RPMI8226 (cell line): ENCODE data around the gene CEBPA.

ENCODE experiments used
- DNase-seq: peaks from one replicate; pipeline ENCODE4 v3.0.0-alpha.2; 2015

The CEBPA gene

DNA sequence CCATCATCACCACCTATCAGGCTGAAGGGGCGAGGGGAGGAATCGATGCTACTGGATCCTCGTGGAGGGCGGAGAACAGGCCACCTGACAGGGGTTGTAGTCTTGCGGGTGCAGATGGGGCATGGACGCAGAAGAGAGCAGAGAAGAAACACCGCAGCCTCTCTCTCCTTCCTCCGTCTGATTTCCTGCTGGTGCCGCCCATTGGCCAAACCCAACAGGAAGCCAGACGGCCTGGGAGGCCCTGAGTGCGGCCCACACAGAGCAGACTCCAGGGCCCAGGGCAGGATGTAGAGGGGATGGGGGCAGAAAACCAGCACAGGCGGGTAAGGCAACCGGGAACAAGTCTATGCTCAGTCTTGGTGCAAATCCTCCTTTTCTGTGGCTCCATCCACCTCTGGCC, 15.4 kb downstream of the CEBPA start:
- DNase-seq, result no peak

DNA sequence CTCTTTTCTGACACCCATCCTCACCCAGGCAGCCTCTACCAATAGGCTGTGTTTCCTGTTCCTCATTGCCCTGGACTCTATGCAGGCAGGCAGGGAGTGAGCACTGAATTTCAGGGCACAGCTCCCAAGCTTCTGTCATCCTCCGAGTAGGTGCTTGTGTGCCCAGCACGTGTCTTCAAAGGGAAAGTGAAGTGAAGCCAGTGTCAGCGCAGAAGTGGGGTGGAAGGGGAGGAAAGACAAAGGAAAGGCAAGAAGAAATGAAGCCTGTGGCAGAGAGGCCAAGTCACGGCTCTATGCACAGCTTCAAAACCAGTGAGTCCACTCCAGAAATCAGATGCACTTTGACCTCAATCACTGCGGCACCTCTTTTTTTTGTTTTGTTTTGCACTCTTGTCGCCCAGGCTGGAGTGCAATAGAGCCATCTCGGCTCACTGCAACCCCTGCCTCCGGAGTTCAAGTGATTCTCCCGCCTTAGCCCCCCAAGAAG, 16.9 kb downstream of the CEBPA start:
- no peak for DNase-seq

DNA sequence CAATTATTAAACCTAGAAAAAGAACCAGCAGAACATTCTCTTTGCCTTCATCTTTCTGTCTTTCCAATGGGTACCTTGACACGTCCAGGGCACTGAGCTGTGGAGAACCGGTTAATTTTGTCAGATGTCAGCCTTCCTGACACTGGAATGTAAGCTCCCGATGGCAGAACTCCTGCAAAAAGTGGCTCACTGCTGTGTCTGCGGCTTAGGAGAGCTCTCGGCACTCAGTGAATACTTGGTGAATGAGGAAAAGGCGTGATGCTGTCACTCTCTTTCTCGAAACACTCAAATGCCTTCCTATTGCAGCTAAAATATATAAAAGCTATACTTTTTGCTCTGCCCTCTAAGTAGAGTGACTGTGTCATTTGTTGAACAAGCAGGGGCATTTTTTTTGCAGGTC, 17.6 kb downstream of the CEBPA start:
- DNase-seq, result no peak

DNA sequence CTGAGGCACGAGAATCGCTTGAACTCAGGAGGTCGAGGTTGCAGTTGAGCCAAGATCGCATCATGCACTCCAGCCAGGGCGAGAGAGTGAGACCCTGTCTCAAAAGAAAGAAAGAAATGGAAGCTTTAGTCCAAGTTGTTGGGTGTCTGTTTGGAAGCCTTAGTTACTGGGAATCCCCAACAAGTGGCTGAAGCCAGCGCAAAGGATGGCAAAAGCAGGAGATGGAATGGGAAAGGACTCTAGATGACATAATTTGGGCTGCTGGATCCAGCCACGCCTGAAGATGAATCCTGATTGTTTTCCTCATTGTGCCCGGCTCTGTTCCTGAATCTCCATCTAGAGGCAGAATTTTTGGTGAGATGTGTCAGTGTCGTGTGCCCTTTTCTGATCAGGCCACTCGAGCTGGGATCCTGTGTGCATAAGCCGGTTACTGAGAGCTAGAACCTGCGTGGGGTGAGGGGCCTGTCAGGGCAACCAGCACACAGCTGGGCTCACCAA, 18.1 kb downstream of the CEBPA start:
- DNase-seq, result no peak

DNA sequence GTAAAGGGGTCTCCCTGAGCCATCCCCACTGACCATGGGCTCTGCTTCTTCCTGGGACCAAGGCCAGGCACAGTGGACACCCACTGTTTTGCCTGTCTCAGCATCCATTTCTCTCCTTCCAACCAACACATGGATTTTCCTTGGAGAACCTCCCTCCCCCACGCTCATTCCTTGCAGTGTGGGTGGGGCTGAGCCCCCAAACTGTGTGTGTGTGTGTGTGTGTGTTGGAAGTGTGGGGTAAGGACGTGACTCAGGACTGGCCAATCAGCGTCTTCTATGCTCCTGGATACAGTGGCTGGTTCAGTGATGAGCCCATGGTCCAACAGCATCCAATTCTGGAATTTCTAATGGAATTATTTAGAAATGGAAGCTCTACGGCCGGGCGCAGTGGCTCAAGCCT, 18.7 kb downstream of the CEBPA start:
- no peak for DNase-seq

DNA sequence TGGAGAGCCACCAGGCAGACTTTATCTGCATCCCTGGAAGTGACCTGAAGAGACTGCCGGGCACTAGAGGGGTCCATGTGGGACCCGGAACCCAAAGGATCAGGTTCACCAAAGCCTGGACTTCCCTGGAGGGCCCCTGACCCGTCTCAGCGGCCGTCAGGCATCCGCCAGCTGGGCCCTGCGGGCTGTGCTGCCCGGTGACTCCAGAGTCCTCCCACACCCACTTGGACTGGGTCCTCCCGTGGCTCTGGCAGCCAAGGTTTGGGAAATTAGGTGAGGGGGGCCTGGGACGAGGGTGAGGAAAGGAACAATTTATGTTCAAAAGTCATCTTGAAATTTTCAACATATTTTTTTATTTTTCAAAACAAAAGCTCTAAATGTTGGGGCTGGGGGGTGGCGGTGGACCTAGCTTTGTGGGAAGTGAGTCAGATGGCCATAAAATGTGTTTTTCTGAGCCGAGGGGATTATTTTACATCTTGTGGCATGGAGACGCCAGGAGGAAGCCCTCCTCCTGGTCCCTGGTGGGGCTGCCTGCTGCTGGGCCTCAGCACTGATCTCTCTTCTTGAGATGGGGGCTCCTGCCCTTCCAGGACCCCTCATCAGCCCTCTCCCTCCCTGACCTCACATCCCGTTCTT, 20.2 kb downstream of the CEBPA start:
- DNase-seq, result no peak

DNA sequence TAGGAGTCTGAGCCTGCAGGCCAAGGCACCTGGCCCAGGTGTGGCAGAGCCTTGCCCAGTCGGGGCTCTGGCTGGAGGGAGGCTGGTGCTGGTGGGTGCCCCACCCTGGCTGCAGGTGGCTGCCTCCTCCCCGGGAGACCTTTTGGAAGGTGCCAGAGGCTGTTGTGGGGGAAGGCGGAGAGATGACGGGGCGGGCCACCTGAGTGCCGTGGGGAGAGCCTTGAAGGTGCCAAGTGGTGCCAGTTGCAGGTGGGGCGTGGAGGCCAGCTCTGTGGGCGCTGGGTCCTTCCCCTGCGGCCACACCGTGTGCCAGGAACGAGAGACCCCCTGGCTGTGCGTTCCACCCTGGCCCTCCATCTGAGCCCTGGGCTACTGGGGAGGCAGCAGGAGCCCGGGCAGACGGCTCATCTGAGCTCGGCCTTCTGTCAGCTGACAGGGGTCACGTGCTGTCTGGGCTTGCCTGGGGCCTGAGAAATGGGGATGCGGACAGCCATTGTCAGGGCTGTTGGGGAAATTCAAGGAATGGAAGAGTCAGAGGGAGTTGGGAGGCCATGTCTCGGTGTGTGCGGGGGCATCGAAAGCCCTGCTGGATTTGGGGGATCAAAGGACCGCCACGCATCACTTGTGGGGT, 20.9 kb downstream of the CEBPA start:
- DNase-seq, result no peak

DNA sequence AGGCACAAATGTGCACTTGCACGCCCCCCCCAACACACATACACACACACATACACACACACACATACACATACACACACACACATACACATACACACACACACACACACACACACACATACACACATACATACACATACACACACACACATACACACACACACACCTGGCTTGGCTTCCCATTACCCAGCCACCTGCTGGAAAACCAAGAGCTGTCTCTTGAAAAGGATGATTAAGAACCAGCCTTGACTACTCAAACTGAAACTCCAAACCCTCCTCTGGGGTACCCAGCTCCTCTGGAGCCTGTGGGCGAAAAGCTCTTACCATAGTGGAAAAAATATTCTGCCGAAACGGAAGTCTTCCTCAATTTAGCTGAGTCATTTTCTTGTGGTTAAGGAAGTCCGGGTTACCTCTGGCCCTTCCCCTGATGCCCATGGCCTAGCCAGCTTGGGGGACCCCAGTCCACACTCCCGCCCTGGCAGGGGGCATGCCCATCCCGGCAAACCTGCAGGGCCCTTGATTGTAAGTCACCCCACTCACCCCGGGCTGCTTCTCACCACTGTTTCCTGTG, 21.9 kb downstream of the CEBPA start:
- DNase-seq, result peak; percentile 29

DNA sequence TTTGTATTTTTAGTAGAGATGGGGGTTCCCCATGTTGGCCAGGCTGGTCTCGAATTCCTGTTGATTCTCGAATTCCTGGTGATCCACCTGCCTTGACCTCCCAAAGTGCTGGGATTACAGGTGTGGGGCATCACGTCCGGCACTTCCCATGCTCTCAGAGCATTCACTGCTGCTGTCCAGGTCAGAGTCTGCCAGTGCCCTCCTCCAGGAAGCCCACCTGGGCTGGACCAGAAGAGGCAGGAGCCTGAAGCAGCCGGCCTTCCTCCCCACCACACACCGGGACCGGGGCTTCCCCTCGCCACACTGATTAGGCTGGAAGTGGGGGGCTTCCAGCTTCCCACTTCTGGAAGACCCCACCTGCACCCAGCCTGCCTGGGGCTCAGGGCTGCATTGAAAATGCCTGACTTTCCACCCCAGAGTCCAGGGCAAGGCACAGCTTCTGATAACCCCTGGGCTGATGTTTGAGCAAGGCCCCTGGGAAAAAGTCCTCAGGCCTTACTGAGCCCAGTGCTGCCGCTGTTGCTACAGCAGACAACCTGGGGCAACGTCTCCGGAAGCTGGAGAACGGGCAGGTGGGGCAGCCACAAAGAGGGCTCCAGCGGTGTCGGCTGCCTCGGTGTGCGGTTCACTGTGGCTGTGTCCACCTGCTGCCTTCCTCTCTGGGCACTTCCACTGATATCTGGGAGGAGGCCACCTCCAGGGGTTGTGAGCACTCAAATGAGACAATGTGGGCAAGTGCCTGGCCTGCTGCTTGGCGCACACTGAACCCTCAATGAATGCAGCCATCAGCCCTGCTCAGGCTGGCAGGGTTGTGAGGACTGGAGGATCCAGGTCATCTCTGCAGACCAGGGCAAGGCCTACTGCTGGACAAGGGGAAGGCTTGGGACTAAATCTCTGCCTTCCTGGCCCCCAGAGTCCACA, 22.6 kb downstream of the CEBPA start:
- no peak for DNase-seq

DNA sequence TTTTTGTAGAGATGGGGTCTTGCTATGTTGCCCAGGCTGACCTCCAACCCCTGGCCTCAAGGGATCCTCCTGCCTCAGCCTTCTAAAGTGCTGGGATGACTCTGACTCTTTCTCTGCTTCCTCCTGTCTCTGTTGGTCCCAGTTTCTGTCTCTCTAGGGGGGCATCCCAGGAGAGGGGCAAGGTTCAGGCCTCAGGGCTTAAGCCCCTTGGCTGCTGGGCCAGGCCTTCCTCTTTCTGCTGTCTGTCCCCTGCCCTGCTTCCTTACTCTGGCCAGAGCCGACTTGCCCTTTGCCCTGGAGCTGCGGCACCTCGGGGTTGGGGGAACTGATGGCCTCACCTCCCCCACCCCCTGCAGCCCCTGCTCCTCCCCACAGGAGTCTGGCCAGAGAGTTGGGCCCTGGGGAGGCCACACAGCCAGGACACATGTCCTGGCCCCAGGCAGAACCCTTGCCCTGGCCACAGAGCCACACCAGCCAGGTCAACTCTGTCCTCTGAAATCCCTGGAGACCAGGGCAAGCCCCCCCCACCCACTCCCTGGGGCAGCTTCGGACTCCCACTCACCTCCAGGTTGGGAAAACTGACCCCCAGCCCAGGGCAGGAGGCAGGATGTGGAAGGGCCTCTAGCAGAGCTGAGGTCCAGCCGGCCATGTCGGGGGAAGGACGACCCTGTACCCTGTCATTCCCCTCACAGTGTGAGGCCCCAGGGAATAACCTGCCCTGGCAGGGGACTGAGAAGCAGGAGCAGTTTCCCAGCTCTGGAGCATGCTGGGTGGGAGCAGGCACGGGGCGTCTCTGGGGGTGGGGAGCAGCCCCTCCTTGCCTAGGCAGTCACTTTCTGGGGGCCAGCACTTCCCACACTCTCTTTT, 23.7 kb downstream of the CEBPA start:
- DNase-seq, result no peak

DNA sequence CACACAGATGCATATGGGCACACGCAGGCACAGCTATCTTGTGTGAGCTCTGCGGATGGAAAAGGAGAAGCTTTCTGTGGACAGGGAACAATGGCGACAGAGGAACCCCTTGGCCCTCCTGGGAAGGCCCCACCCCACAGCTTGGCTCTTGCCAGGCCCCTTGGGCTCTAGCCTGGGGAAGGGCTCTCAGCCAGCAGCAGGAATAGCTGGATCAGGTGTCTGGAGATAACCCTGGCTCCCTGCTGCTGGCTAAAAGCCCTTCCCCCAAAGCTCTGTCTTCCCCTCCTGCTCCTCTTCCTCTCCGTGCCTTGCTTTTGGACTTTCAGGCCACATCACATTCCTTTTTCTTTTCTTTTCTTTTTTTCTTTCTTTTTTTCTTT, 24.3 kb downstream of the CEBPA start:
- DNase-seq, result no peak

DNA sequence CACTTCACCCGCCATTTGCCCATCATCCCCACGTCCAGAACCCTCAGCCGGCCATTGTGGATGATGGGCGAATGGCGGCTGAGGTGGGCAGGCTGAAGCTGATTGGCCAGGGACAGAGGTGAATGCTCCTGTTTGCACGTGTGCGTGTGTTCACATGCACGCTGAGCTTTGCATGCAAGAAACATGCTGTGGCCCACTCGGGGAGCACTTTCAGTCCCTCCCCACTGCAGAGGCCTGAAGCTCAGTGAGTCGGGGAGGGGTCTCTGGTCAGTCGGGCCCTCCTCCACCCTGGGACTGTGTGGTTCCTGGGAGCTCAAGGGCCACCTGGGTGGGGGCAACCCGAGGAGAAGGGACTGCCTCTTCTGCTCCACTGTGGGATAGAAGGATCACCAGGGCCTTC, 24.9 kb downstream of the CEBPA start:
- no peak for DNase-seq

DNA sequence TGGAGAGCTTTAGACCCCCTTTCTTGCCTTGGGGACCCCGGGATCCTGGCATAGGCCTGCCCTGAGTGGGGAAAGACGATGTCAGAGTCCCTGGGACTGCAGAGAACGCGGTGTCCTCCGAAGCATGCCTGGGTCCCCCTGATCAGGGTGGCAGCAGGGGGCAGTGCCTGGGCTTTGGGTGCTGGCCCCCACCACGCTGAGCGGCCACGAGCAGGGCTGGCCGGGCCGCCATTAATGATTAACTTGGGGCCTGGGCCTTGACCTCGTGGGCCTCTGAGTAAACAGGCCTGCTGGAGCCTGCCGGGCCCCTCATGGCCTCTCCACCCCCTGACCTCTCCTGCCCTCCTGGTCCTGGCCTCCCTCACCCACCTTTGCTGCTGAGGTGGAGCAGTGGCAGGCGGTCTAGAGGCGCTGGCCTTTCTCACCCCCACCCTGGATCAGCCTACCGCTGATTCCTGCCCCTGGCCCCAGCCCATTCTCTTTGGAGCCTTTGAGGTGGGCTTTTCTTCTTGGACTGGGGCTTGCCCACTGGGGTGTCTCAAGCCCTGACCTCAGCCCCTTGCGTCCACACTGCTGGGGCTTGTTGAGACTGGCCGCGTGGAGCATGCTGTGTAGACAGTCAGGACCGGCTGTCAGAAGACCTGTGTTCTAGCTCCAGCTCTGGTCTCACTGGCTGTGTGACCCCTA, 26.3 kb downstream of the CEBPA start:
- no peak for DNase-seq

DNA sequence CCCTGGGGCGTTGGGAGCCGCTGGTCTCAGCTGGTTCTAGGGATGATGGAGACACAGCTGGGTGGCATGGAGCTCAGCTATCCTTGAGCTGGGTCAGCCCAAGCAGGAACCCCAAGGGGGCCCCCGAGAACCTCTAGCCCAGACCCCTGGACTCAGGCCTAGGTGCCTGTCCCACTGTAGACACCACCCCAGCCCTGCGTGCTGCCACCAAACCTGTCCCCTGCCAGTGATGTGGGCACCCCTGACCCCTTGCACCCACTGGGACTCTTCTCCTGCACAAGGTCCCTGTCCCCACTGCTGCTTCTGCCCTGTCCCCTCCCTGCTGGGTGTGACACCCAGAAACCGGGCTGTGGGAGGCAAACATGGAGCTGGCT, 26.8 kb downstream of the CEBPA start:
- no peak for DNase-seq

DNA sequence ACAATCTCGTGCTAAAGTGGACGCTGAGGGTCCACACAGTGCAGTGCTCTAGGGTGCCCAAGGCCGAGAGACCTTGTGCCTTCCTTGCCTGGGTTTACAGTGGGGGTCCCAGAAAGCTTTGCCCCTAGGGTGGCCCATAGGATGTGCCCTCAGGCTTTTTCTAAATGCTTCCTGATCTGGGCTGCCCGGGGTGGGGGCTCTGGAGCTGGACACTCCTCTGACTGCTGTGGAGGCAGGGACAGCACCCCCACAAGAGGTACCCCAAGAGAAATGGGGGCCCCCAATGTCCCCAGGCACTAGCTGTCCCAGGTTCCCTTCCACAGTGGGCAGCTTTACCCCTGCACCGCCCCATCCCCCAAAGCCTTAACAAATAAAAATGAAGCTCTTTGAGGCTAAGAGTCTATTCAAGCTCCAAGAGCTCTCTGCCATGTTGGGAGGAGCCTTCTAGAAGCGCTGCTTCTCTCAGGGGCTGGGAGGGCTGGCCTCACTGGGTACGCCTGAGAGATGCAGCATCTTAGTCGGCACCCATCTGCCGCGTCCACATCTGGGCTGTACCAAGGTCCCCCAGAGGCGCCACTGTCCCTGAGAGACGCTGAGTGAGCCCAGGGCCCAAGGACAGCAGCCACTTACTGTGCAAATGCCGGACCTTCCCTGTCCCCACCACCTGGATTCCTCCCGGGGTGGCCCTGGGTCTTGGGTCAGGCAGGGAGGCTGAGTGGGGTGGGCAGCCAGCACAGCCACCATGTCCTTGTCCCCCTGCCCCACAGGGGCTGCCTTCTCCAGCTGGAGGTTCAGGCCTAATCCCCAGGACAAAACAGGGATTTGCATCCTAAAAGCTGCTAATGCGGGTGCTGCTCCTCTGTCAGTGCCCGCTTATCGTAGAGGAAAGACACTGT, 27.4 kb downstream of the CEBPA start:
- DNase-seq, result no peak

DNA sequence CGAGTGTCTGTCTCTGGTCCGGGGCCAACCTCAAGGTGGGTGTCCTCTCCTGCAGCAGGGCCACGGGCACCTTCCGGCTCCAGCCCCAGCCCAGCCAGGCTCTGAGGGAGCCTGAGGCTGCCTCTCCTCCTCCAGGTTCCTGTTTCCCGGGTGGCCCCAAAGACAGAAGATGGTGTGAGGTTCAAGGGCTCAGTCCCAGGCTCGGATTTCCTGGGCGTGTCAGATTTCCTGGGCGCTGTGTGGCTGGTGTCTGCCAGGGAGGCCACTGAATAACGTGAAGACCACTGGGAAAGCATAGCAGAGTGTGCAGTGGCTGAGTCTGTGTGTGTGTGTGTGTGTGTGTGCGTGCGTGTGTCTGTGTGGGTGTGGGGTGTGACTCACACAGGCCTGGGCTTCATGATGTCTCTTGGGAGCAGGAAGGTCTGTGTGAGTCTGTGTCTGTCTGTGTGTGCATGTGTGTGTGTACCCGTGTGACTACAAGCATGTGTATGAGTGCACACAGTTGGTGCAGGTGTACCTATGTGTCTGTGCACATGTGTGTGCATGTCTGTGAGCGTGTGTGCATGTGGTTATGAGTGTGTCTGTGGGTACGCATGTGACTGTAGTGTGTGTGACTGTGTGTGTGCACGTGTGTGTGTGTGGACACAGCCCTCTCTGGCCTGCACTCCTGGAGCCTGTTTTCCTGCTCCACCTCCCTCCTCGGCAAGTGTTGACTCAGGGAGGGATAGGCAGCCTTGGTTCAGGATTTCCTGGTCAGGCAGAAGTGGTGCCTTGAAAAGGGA, 28.3 kb downstream of the CEBPA start:
- DNase-seq, result no peak

DNA sequence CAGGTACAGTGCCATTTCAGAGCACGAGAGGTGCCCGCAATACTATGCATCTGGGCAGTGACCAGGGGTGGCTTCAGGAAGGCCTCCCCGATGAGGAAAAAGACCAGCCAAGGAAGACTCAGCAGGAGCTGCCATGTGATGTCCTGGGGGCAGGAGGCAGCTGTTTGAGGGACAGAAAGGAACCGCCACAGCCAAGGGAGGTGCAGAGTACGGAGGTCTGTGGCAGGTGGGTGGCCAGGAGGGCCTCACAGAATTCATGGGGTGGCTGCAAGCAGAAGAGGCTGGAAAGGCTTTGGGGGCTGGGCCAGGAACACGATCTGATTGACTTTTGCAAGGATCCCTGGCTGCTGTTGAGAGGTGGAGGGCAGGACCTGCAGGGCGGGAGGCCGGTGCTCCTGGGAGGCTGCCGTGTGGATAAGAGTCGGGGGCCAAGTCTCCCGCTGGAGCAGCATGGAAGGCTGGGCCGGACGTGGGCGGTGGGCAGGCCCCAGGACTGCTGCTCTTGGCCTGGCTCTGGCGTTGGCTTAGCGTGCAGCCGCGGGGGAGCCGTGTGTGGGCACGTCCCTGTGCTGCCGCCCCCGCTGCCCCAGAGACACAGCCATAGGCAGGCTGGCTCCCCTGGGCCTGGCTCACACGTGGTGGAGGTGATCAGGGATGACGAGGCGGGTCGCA, 29.1 kb downstream of the CEBPA start:
- DNase-seq, result no peak

DNA sequence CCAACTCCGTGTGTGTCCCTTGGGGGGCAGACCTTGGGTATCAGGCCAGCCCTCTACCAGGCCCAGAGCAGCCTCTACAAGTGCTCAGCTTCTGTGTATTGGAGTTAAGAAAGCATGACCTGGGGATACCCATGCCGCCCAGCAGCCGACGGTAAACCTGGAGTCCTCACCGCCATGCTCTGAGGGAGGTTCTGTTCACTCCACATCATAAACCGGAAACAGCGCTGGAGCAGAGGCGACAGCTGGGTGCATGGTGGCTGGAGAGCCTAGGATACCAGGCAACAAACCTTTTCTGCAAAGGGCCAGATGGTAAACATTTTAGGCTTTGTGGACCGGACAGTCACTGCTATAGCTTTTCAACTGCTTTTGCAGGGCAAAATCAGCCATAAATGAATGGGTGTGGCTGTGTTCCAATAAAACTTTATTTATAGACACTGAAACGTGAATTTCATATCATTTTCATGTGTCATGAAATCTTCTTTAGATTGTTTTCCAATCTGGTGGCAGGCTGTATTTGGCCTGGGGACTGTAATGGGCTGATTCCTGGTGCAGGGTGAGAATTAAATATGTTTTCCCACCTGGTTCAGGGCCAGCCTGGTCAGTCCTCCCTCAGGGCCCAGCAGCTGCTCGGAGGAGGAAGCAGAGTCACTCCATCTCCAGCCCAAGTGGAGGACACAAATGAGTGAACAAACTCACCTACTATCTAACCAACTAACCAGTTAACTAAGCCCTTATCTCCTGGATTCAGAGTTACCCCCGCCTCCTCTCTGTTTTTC, 30.9 kb downstream of the CEBPA start:
- DNase-seq, result no peak
